Amniotic stem cell (primary cell): Measurements from ENCODE around the gene HAGHL.

Experiments
- DNase-seq: peaks from one replicate; lab custom pipeline; 2025; lab: John Stamatoyannopoulos, UW

The HAGHL gene

DNA sequence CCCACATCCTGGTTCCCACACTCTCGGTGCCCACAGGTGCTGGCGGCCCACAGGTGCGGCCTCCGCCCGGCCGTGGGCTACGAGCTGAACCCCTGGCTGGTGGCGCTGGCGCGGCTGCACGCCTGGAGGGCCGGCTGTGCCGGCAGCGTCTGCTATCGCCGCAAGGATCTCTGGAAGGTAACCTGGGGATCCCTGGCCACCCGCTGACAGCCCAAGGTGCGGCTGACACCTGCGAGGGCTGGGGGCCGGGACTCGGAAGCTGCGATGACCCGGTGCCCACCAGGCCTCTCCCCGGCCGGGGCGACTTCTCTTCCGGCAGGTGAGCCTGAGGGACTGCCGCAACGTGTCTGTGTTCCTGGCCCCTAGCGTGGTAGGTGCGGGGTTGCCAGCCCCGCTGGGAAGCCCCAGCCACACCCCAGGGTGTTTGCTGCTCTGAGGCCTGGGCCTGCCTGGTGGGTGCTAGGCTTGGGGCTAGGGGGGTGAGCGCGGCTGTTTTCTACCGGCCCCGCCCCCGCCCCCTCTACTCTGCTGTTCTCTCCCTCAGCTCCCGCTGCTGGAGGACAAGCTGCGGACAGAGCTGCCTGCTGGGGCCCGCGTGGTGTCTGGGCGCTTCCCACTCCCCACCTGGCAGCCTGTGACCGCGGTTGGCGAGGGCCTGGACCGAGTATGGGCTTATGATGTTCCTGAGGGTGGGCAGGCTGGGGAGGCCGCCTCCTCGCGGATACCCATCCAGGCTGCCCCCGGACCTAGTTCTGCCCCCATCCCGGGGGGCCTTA lies 5.0 kb upstream of the HAGHL start:
- no peak for DNase-seq

DNA sequence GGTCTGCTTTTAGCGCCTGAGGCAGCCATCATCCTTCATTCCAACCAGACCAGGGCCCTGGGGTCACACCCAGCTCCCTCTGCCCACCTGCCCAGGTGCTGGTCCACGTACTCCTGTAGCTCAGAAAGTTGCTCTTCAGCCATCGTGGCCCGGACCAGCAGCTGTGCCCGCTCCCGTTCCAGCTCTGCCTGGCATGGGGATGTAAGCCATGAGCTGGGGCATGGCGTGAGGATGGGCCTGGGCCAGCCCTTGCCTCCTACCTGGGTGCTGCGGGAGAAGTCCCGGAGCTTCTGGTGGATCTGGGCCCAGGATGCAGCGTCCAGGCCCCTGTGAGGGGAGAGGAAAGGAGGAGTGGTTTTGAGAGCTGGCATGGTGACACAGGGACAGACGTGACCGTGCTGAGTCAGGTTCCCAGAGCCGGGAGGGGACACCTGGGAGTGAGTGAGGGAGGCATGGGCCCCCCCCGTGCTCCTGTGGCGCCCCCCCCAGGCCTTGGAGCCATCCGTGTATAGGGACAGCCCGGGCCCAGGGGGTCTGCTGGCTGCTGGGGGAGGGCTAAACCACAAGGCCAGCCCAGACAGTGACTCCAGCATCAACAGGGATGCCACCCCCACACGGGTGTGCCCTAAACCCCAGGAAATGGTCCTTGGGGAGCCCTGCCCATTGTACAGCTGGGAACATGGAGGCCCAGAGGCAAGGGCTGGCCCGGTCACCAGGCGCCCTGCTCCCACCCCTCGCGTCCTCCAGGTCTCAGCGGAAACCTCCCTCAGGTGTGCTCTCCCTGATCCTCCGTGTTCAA lies 3.9 kb upstream of the HAGHL start:
- DNase-seq = no peak

DNA sequence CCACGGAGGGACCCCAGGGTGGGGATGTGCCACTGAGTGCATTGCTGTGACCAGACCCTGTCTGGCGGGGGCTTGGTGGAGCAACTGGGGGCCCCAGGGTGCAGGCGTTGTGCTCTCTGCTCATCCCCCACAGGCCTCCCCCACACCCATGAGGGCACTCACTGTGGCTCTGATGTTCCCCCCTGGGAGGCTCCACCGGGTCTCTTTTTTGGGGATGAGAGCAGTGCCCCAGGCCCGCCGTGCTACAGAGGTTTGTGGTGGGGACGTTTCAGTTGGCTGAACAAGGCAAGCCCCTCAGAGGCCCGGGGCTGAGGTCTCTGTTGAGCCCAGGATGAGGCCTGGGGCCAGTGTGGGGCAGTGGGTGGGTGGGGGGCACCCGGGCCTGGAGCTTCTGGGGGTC lies 3.2 kb upstream of the HAGHL start:
- DNase-seq = no peak

DNA sequence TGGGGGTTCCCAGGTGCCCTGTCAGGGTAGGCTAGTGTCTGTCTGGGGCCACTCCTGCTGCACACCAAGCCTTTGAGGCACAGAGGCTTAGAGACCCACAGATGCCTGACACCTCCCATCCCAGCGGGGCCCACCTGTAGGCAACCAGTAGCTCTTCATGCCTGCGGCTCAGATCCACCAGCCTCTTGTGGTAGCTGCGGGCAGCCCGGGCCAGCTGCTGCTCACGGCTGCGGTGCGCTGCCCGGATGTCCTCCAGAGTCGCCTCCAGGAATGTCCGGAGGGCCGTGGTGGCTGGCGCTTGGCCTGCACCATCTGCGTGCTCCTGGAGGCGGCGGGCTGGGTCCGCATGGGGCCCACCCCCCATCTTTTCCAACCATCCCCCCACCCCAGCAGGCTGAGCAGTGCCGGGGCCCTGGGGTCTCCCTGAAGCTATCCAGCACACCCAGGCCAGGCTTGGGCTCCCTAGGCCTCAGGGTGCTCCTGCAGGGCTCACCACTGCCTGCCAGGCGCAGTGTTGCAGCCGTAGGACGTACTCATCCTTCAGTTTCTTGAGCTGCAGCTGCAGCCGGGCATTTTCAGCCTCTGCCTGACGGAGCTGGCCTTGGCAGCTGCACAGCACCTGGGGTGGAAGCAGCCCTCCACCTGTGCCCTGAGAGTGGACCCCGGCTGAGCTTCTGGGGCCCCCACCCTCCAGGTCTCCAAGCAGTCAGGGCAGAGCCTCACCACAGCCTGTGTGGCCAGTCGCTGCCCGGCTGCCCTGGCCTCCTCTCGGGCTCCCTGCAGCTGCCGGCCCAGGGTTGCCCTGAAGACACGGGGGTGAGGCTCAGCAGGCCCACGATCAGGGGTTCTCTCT lies 2.5 kb upstream of the HAGHL start:
- DNase-seq = no peak

DNA sequence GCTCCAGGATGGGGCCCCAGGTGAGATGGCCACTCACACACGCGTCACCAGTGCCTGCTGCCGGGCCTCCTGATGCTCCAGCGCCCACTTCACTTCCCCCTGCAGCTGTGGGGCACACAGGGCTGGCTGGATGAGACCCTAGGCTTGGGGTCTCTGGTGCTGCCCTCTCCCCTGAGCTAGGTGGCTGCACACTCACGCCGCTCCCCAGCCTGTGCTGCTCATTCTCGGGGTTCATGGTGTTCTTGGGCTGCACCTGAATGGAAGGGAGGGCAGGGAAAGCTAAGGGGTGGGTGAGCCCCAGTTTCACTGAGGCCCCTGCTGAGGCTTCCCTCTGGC lies 1.9 kb upstream of the HAGHL start:
- DNase-seq = no peak

DNA sequence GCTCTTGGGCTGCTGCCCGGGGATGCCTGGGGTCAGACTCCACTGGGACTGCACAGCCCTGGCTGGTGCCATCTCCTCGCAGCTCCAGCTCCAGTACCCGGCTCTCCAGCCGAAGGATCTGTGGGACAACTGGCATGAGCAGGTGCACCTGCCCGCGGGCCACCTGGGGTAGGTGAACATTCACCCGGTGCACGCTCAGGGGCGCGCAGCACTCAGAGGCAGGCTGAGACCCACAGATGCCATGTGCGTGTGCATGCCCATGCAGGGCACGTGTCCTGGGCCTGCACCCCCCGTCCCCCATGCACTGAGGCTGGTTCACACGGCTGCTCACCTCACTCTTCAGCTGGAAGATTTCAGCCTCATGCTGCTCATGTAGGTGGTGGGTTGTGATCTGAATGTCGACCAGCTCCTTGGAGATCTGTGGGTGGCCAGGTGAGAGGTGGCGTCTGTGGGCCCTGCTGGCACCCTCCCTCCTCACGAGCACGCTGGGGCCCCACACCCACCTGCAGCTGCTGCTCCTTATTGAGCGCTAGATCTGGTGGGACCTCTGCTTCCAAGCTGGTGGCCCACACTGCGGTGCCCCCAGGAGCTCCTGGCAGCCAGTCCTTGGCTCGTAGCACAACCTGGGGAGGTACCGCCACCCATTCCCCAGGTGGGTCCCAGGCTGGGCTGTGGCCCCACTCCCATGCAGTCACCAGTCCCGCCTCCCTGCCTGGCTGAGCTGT lies 1.3 kb upstream of the HAGHL start:
- DNase-seq = no peak

DNA sequence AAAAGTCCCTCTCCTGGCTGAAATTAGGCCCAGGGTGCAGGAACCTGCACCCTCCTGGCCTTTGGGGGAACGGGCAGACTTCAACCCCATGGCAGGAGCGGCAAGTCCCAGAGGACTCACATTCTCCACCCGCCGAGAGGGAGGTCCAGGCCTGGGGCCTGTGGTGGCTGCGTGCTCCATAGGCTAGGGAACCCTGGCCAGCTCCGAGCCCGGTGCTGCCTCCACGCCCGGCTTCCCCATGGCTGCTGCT lies 793 bp upstream of the HAGHL start:
- DNase-seq = no peak

DNA sequence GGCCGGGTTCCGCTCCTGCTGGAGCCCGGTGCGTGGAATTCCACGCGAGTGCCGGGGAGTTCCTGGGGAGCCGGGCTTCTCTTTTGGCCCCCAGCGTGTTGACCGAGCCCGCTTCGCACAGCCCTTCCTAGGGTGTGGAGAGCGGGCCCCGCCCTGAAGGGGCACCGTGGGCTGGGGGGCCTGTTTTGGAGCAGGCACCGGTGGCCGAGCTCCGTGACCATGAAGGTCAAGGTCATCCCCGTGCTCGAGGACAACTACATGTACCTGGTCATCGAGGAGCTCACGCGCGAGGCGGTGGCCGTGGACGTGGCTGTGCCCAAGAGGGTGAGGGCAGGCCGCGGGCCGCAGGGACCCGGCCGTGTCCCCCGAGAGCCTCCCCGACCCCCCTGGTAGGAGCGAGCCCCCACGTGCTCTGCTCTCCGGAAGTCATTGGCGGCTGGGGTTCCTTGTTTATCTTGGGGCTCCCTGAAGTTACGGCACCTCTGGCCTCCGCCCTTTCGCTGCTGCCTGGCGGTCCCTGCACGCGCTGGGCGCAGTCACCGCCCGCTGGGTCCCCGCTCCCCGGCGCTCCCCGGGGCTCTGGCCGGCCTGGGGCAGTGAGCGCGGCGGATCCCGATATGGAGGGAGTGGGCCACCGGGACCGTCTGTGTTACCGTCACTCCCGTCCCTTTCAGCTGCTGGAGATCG lies 528 bp downstream of the HAGHL start:
- DNase-seq = no peak

DNA sequence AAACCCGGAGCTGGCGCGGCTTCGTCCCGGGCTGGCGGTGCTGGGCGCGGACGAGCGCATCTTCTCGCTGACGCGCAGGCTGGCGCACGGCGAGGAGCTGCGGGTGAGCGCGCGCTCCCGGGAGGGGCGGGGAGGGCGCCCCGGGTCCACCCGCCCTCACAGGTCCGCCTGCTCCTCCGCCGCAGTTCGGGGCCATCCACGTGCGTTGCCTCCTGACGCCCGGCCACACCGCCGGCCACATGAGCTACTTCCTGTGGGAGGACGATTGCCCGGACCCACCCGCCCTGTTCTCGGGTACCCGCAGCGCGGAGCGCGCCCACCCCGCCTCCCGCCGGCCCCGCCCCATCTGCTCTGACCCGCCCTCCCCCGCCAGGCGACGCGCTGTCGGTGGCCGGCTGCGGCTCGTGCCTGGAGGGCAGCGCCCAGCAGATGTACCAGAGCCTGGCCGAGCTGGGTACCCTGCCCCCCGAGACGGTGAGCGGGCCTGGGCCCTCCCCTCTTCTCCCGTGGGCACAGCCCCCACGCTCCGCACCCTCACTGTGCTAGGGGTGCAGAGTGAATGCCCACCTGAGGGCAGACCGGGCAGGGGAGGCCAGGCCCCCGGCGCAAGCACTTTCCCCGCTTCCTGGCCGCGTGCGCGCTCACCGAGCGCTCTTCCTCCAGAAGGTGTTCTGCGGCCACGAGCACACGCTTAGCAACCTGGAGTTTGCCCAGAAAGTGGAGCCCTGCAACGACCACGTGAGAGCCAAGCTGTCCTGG lies 1.4 kb downstream of the HAGHL start:
- peak; percentile 41 for DNase-seq

DNA sequence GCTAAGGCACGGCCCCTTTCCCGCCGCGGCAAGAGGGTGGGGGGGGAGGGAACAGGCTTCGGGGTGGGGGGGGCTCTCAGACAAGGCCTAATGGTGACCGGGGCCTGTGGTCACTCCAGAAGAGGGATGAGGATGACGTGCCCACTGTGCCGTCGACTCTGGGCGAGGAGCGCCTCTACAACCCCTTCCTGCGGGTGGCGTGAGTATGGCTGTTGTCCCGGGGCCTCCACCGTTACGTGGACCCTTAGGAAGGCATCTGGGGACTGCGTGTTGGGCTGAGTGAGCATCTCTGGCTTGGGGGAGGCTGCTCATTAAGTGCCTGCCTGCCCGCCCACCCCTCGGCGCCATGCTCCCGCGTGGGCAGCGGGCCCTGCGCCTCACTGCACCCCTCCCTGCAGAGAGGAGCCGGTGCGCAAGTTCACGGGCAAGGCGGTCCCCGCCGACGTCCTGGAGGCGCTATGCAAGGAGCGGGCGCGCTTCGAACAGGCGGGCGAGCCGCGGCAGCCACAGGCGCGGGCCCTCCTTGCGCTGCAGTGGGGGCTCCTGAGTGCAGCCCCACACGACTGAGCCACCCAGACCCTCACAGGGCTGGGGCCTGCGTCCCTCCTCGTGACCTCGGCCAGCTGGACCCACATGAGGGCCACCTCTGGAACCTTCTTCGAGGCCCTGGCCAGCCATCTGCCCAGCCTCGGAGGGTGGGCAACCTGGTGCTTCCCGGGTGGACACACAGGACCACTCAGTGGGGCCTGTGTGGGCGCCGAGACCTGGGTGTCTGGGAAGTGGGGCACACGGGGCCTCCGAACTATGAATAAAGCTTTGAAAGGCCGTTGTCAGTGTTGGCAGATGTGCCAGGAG lies 2.2 kb downstream of the HAGHL start:
- no peak for DNase-seq

DNA sequence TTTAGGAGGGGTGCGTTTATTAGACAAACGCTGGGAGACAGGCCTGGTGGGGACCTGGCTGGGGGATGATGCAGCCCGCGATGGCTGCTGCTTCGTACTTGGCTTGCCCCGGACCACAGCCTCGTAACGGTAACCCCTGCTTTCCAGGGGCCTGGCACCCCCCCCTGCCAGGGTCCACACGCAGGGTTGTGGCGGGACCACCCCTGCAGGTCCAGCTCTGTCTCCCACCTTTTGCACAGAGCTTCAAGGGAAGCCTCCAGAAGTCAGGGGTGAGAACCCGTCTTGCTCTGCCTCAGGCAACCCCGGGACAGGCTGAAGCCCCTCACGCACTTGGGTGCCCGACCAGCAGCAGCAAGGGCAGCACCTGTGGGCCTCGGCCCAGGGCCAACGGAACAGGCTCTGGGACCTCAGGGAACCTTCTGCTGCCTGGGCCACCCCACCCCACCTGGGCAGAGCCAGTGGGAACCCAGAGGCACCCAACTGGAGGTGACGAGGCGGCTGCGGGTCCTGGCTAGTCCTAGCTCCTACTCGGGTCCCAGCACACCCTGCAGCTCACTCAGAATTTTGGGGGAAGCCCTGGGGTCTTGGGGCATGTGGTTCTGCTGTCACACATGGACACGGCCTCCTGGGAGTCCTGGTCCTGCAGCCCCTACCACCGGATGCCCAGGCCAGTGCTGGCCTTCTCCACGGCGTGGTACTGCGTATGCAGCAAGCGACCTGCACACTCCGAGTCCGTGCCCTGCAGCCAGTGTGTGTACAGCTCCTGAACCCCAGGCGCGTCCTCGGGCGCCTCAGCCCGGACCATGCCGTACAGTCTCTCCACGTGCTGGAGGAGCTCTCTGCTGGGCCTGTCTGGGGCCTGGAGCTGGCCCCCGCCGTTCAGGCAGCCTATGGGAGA lies 3.1 kb downstream of the HAGHL start:
- no peak for DNase-seq

DNA sequence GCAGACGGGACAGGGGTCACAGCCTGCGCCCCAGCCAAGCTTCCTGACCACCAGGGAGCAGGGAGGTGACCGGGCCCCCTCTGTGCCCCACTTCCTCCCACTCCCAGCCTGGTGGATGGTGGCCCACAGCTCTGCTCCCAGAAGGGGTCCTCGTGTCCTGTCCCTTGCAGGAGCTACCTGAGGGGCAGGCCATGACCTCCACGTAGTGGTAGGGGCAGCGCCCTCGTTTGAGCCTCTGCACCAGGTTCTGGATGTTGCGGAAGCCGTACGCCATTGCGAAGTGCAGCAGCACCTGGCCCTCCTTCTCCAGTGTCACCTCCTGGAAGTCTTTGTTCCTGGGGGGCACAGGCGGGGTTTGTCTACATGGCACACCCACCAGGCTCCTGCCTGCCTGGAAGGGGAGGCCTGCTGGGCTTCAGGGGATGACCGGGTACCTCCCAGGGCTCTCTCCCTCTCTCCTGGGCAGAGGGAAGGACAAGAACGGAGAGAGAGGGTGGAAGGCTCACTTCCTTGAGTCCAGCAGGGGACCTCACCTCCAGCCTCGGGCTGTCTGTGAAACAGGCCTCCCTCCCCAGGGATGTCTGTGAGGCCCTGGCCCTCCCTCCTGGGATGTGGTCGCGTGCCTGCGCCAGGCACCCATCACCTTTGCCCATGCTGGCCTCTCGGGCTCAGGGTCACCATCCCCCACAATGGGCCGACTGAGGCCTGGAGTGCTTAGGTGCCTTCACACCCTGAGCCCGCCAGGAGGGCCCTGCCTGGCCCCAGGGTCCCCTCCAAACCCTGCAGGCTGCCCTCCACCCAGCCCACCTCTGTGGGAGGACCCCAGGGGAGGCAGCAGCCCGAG lies 4.0 kb downstream of the HAGHL start:
- no peak for DNase-seq

DNA sequence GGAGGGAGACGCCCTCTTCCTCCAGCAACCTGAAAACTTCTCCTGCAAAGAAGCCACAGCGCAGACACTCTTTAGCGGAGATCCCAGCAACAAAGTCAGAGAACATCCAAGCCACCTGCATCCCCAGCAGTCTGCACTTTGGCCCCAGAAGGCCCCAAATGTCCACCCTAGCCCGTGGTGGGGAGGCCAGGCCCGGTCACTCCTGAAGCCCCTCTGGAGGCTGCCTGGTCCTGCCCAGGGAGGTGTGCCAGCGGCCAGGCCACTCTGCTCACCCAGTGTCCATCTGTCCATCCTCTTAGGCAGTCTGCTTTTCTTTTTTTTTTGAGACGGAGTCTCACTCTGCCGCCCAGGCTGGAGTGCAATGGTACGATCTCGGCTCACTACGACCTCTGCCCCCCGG lies 5.4 kb downstream of the HAGHL start:
- DNase-seq = no peak

DNA sequence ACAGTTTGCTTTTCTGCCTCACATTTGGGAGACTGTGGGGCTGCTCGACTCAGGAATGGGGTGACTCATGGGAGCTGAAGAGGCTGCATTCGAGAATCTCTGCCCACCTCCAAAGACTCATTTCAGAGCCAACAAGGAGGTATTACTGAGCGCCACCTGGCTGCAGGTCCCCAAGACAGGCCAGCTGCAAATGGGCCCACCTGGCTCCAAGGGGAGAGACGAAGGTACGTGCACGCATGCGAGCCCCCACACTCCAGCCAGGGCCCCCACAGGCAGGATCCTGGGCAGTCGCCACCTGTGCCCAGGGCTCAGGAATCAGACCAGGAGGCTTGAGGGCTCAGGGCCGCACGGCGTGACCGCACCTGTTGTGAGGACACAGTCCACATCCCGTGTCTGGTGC lies 6.0 kb downstream of the HAGHL start:
- no peak for DNase-seq

DNA sequence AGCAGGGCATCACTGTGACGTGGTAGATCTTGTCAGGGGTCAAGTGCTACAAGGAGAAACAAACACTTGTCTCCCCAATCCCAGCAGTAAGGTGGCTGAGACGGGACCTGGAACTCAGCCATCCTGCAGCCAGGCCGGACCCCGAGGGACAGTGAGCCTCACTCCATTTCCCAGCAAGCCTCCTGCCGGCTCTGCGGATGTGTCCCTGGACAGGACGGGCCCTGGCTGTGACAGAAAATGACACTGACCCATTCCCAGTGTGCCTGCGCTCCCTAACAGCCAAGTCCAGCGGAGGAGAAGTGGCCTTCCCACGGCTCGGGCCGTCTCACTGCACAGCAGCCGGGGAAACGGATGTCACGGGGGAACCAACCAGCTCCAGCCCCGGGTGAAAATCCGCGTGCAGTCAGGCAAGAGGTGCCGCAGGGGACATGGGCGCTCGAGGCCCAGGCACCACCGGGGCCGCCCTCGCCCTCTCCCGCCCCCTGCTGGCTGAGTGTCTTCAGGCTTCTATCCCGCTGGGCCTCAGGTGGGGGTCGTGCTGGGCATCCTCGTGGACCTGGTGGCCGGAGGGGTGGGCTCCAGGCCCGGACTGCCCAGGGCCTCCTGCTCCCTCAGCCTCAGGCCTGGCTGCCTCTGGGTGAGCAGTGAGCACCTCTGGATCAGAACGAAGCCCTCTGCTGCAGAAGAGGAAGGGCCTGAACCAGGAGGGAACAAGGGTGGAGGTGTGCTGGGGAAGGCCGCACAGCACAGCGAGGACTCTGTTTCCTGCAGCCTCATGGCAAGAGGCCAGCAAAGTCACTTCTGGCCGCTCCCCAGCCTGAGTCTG lies 6.7 kb downstream of the HAGHL start:
- no peak for DNase-seq

DNA sequence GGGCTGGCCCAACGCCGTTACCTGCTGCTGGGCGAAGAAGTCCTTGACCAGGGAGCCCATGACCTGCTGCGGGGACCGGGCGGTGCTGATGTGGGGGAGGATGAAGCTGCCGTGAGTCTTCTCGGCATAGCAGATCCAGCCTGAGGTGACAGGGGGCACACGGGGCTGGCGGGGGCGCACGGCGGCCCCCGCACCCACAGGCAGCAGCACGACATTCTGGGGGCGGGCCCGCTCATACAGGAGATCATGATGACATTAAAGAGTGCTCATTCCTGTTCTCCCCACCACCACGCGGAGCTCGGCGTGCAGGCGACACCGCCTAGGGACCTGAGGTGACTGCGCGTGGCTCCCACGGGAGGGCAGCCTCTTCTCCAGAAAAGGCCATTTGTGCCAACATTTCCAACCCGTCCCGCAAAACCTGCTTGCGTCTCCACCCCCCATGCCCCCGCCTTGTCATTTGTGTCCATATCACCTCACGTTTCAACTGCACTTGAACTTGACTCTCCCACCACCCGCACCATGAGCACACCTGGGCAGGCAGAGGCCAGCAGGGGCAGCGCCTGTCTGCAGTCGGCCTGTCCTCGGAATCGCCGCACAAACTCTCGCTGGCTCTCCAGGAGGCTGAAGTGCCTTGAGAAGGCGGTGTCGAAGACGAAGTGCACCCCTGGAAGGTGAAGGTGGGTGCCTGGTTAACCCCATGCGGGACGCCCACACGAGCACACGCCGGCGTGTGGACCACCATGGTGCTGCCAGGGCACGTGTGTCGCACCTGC lies 7.5 kb downstream of the HAGHL start:
- no peak for DNase-seq
